ENCODE measurements around the gene SOST. TPM values are rescaled to one million over a fixed set of nuclear protein-coding genes. Genes with fewer than 3 reads are reported as not detected.

SOST gene
- total and polyA plus RNA-seq, 2 donors, result 0.14 to 0.30 TPM

DNA sequence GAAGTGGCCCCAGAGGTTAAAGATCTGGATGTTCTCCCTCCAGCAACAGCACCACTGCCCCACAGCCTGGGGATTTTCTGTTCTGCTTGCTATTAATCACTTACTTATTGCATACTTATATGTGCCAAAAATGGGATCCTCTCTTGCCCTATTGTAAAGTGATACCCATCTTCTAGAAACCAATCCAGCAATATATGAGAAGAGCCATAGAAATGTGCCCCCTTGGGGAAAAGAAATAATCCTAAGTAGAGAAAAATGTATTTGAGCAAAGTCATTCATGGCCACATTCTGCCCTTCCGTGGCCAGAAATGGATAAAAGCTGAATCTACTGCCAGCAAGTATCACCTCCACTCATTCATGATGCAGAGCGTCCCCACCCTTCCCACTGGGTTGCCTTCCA lies 20.9 kb downstream of the SOST start:
- no peak for DNase-seq (ENCODE audit: low read depth in 6 of 9, low spot score in 9 of 9)
- H3K36me3 ChIP-seq (ENCODE audit: control insufficient read depth in 2 of 2, insufficient read depth in 2 of 2, low read length in 1 of 2), result no peaks in the 10 kb centered on the region
- no peak overlapping the region for H3K4me3 ChIP-seq (ENCODE audit: low read length in 2 of 2)
- H3K27ac ChIP-seq (ENCODE audit: low read depth in 1 of 2, low read length in 1 of 2), result no peak overlapping the region
- no peaks in the 10 kb centered on the region for H3K4me1 ChIP-seq (ENCODE audit: control insufficient read depth in 2 of 2, insufficient read depth in 2 of 2, low read length in 2 of 2)
- WGBS, result 96% methylated on average over 2 of the region's 2 CpGs
- no peaks in the 10 kb centered on the region for H3K9me3 ChIP-seq (ENCODE audit: control insufficient read depth in 2 of 2, insufficient read depth in 1 of 2, low read length in 1 of 2)
- peaks cover 0 to 7% of the 10 kb centered on the region in 2 donors for H3K27me3 ChIP-seq (ENCODE audit: control insufficient read depth in 2 of 2, insufficient read depth in 1 of 2, low read length in 1 of 2)

DNA sequence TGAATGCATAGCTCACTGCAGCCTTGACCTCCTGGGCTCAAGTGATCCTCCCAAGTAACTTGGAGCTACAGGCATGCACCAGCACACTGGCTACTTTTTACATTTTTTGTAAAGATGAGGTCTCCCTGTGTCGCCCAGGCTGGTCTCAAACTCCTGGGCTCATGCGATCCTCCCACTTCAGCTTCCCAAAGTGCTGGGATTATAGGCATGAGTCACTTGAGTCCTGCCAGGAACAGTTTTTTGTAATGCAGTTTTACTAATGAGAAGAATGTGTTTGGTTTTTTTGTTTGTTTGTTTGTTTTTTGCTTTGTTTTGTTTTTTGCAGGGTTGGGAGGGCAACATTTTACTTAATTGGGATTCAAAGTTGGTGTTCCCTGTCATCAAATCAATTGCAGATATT lies 22.2 kb downstream of the SOST start:
- Histone ChIP-seq H3K27ac (ENCODE audit: low read depth in 1 of 2, low read length in 1 of 2) (no peak overlapping the region), H3K4me3 (ENCODE audit: low read length in 2 of 2) (no peak overlapping the region), H3K9me3 (ENCODE audit: control insufficient read depth in 2 of 2, insufficient read depth in 1 of 2, low read length in 1 of 2) (no peaks in the 10 kb centered on the region), H3K27me3 (ENCODE audit: control insufficient read depth in 2 of 2, insufficient read depth in 1 of 2, low read length in 1 of 2) (peaks cover 0 to 5% of the 10 kb centered on the region in 2 donors), H3K4me1 (ENCODE audit: control insufficient read depth in 2 of 2, insufficient read depth in 2 of 2, low read length in 2 of 2) (no peaks in the 10 kb centered on the region), H3K36me3 (ENCODE audit: control insufficient read depth in 2 of 2, insufficient read depth in 2 of 2, low read length in 1 of 2) (no peaks in the 10 kb centered on the region)
- WGBS, result 96% methylated on average over 2 of the region's 2 CpGs
- no peak for DNase-seq (ENCODE audit: low read depth in 6 of 9, low spot score in 9 of 9)

GRCh38 chr17:43734376-43734775 lies 24.2 kb downstream of the SOST start:
- Histone ChIP-seq H3K4me1 (ENCODE audit: control insufficient read depth in 2 of 2, insufficient read depth in 2 of 2, low read length in 2 of 2) (no peaks in the 10 kb centered on the region), H3K36me3 (ENCODE audit: control insufficient read depth in 2 of 2, insufficient read depth in 2 of 2, low read length in 1 of 2) (no peaks in the 10 kb centered on the region), H3K27me3 (ENCODE audit: control insufficient read depth in 2 of 2, insufficient read depth in 1 of 2, low read length in 1 of 2) (peaks cover 0 to 4% of the 10 kb centered on the region in 2 donors), H3K4me3 (ENCODE audit: low read length in 2 of 2) (no peak overlapping the region), H3K9me3 (ENCODE audit: control insufficient read depth in 2 of 2, insufficient read depth in 1 of 2, low read length in 1 of 2) (no peaks in the 10 kb centered on the region), H3K27ac (ENCODE audit: low read depth in 1 of 2, low read length in 1 of 2) (no peak overlapping the region)
- no peak for DNase-seq (ENCODE audit: low read depth in 6 of 9, low spot score in 9 of 9)
- WGBS, result 88% methylated on average over 5 of the region's 5 CpGs

DNA sequence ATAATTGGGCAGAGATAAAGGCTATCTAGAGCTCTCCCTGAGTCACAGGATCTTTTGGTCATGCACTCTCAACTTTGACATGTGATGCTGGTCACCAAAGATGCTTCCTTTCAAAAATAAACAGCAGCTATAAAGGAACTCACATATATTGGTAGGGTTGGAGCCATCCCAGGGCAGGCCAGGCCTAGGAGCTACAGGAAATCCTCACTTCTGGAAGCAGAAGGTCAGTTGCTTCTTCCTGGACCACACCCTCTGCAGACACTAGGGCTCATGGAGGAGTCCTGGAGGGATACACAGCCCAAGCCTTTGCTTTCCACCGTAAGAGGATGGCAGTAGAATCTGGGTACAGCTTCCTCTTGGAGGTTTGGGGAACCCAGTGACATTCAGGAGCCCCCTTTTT lies 24.6 kb downstream of the SOST start:
- H3K4me3 ChIP-seq (ENCODE audit: low read length in 2 of 2), result no peak overlapping the region
- WGBS, result 91% methylated on average over 1 of the region's 1 CpG
- peaks cover 0 to 4% of the 10 kb centered on the region in 2 donors for H3K27me3 ChIP-seq (ENCODE audit: control insufficient read depth in 2 of 2, insufficient read depth in 1 of 2, low read length in 1 of 2)
- no peak for DNase-seq (ENCODE audit: low read depth in 6 of 9, low spot score in 9 of 9)
- no peaks in the 10 kb centered on the region for H3K4me1 ChIP-seq (ENCODE audit: control insufficient read depth in 2 of 2, insufficient read depth in 2 of 2, low read length in 2 of 2)
- no peaks in the 10 kb centered on the region for H3K9me3 ChIP-seq (ENCODE audit: control insufficient read depth in 2 of 2, insufficient read depth in 1 of 2, low read length in 1 of 2)
- no peaks in the 10 kb centered on the region for H3K36me3 ChIP-seq (ENCODE audit: control insufficient read depth in 2 of 2, insufficient read depth in 2 of 2, low read length in 1 of 2)
- H3K27ac ChIP-seq (ENCODE audit: low read depth in 1 of 2, low read length in 1 of 2), result no peak overlapping the region

DNA sequence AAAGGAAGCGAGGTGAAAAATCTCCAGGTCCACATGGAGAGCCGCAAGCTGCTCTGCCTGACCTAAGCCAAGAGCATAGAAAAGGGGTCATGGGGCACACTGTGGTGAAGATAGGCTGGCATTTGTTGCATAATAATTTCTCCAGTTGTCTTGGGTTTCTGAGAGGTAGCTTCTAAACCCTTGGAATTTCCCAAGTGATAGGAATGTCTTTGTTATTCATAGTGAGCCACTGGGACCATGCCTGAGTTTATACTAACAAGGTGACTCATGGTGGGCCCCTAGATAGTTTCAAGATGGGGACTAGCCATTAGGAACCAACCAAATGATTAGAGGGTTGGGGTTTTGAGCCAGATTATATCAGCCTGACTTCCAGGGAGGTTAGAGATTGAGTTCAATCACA lies 25.6 kb downstream of the SOST start:
- Histone ChIP-seq H3K9me3 (ENCODE audit: control insufficient read depth in 2 of 2, insufficient read depth in 1 of 2, low read length in 1 of 2) (no peaks in the 10 kb centered on the region), H3K4me3 (ENCODE audit: low read length in 2 of 2) (no peak overlapping the region), H3K36me3 (ENCODE audit: control insufficient read depth in 2 of 2, insufficient read depth in 2 of 2, low read length in 1 of 2) (no peaks in the 10 kb centered on the region), H3K27ac (ENCODE audit: low read depth in 1 of 2, low read length in 1 of 2) (no peak overlapping the region), H3K27me3 (ENCODE audit: control insufficient read depth in 2 of 2, insufficient read depth in 1 of 2, low read length in 1 of 2) (peaks cover 0 to 4% of the 10 kb centered on the region in 2 donors), H3K4me1 (ENCODE audit: control insufficient read depth in 2 of 2, insufficient read depth in 2 of 2, low read length in 2 of 2) (no peaks in the 10 kb centered on the region)
- 98% methylated on average over 2 of the region's 2 CpGs for WGBS
- DNase-seq (ENCODE audit: low read depth in 6 of 9, low spot score in 9 of 9), result no peak

DNA sequence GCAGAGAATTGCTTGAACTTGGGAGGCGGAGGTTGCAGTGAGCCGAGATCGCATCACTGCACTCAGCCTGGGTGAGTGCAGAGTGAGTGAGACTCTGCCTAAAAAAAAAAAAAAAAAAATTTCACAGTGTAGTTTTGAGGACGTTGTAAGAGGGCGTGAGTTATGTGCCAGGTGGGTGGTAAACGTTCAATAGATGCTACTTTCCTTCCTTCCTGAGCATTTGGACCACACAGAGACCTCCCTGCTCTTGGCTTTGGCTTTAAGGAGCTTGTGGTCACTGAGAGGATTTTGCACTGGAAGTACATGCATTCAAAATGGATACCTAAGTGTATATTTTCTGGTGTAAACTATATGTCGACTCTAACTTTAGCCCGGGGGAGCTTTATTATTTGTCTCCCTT lies 30.5 kb downstream of the SOST start:
- H3K4me1 ChIP-seq (ENCODE audit: control insufficient read depth in 2 of 2, insufficient read depth in 2 of 2, low read length in 2 of 2), result no peaks in the 10 kb centered on the region
- no peaks in the 10 kb centered on the region for H3K36me3 ChIP-seq (ENCODE audit: control insufficient read depth in 2 of 2, insufficient read depth in 2 of 2, low read length in 1 of 2)
- WGBS, result 84% methylated on average over 8 of the region's 8 CpGs
- peaks cover 0 to 2% of the 10 kb centered on the region in 2 donors for H3K27me3 ChIP-seq (ENCODE audit: control insufficient read depth in 2 of 2, insufficient read depth in 1 of 2, low read length in 1 of 2)
- no peak overlapping the region for H3K4me3 ChIP-seq (ENCODE audit: low read length in 2 of 2)
- DNase-seq (ENCODE audit: low read depth in 6 of 9, low spot score in 9 of 9), result no peak
- H3K27ac ChIP-seq (ENCODE audit: low read depth in 1 of 2, low read length in 1 of 2), result no peak overlapping the region
- no peaks in the 10 kb centered on the region for H3K9me3 ChIP-seq (ENCODE audit: control insufficient read depth in 2 of 2, insufficient read depth in 1 of 2, low read length in 1 of 2)

GRCh38 chr17:43723697-43724359 lies 34.8 kb downstream of the SOST start:
- H3K4me3 ChIP-seq (ENCODE audit: low read length in 2 of 2), result no peak overlapping the region
- peaks cover 0 to 22% of the 10 kb centered on the region in 2 donors for H3K27me3 ChIP-seq (ENCODE audit: control insufficient read depth in 2 of 2, insufficient read depth in 1 of 2, low read length in 1 of 2)
- WGBS, result 92% methylated on average over 6 of the region's 6 CpGs
- H3K27ac ChIP-seq (ENCODE audit: low read depth in 1 of 2, low read length in 1 of 2), result no peak overlapping the region
- DNase-seq (ENCODE audit: low read depth in 6 of 9, low spot score in 9 of 9), result no peak
- peaks cover 3 to 4% of the 10 kb centered on the region in 2 donors for H3K4me1 ChIP-seq (ENCODE audit: control insufficient read depth in 2 of 2, insufficient read depth in 2 of 2, low read length in 2 of 2)
- H3K36me3 ChIP-seq (ENCODE audit: control insufficient read depth in 2 of 2, insufficient read depth in 2 of 2, low read length in 1 of 2), result no peaks in the 10 kb centered on the region
- no peaks in the 10 kb centered on the region for H3K9me3 ChIP-seq (ENCODE audit: control insufficient read depth in 2 of 2, insufficient read depth in 1 of 2, low read length in 1 of 2)

GRCh38 chr17:43722870-43723665 lies 35.5 kb downstream of the SOST start:
- Histone ChIP-seq H3K27ac (ENCODE audit: low read depth in 1 of 2, low read length in 1 of 2) (no peak overlapping the region), H3K9me3 (ENCODE audit: control insufficient read depth in 2 of 2, insufficient read depth in 1 of 2, low read length in 1 of 2) (no peaks in the 10 kb centered on the region), H3K4me1 (ENCODE audit: control insufficient read depth in 2 of 2, insufficient read depth in 2 of 2, low read length in 2 of 2) (peaks cover 3 to 4% of the 10 kb centered on the region in 2 donors), H3K4me3 (ENCODE audit: low read length in 2 of 2) (no peak overlapping the region), H3K27me3 (ENCODE audit: control insufficient read depth in 2 of 2, insufficient read depth in 1 of 2, low read length in 1 of 2) (peaks cover 0 to 25% of the 10 kb centered on the region in 2 donors), H3K36me3 (ENCODE audit: control insufficient read depth in 2 of 2, insufficient read depth in 2 of 2, low read length in 1 of 2) (no peaks in the 10 kb centered on the region)
- WGBS, result 97% methylated on average over 8 of the region's 8 CpGs
- DNase-seq (ENCODE audit: low read depth in 6 of 9, low spot score in 9 of 9), result no peak

DNA sequence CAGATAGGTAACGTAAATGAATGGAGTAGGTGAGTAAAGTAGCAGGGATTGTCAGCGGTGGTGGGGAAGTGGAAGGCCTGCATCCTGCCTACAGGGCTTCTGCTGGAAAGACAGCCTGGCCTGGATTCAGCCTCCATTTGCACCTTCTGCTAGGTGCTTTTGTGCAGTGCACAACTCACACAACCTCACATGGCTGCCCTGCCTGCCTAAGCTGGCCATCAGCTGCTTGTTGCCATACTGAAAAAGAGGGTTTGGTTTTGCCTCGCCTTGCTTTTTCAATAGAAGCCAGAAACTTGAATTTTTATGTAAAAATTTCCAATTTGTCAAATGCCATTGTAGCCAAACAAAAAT lies 36.3 kb downstream of the SOST start:
- H3K27ac ChIP-seq (ENCODE audit: low read depth in 1 of 2, low read length in 1 of 2), result no peak overlapping the region
- no peaks in the 10 kb centered on the region for H3K36me3 ChIP-seq (ENCODE audit: control insufficient read depth in 2 of 2, insufficient read depth in 2 of 2, low read length in 1 of 2)
- H3K27me3 ChIP-seq (ENCODE audit: control insufficient read depth in 2 of 2, insufficient read depth in 1 of 2, low read length in 1 of 2), result peaks cover 0 to 30% of the 10 kb centered on the region in 2 donors
- no peak for DNase-seq (ENCODE audit: low read depth in 6 of 9, low spot score in 9 of 9)
- peaks cover 3 to 4% of the 10 kb centered on the region in 2 donors for H3K4me1 ChIP-seq (ENCODE audit: control insufficient read depth in 2 of 2, insufficient read depth in 2 of 2, low read length in 2 of 2)
- no peak overlapping the region for H3K4me3 ChIP-seq (ENCODE audit: low read length in 2 of 2)
- over 99% methylated on average over 3 of the region's 3 CpGs for WGBS
- no peaks in the 10 kb centered on the region for H3K9me3 ChIP-seq (ENCODE audit: control insufficient read depth in 2 of 2, insufficient read depth in 1 of 2, low read length in 1 of 2)

All from thymus (tissue), 11 donors.